Activated CD4-positive, alpha-beta T cell treated with anti-CD3 and anti-CD28 coated beads, Interleukin-2, amount 50 U/mL, for 24 hours (primary cell): ENCODE data around the gene PROK1.

Experiments
- DNase-seq, 2 donors: peaks; one replicate each; pipeline ENCODE4 v3.0.0-alpha.2; 2020; ENCODE audit warnings: low read depth in 1 of 2, low spot score in 1 of 2

PROK1 gene

DNA sequence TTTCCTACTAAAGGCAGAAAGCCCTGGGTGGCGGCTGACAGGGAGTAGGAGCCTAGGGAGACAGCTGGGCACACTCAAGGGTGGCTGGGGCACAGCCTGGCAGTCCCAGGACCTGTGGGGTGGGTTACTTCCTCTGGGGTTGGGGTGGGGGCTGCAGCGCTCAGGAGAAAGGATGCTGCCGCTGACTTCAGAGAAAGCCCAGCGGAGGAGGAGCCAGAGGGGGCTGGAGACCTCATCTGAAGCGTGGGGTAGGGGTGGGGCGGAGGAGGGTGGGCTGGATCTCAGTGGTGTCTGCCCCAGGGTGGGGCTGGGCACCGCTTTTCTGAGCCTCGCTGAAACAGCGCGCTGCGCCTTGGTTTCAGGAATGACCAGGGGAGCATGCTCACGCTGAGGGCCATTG is 37.2 kb downstream of the PROK1 start:
- no peak for DNase-seq

- no peak for DNase-seq
These were observed 37.9 kb downstream of the PROK1 start for GRCh38 chr1:110488867-110489266.

DNA sequence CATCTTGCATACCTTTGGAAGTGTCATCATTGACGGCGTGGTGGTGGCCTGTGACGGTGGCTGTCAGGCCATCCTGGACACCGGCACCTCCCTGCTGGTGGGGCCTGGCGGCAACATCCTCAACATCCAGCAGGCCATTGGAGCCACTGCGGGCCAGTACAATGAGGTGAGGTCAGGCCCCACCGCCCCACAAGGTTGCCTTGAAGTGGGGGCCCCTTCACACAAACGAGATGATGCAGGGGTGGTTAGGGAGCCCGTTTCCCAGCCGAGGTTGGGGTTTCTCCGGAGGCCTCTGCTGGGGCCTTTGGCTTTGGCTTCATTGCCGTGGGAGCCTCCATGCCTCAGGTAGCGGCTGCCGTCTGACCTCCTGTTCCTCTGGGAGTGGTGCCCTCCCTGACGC is 38.5 kb downstream of the PROK1 start:
- DNase-seq, result no peak

DNA sequence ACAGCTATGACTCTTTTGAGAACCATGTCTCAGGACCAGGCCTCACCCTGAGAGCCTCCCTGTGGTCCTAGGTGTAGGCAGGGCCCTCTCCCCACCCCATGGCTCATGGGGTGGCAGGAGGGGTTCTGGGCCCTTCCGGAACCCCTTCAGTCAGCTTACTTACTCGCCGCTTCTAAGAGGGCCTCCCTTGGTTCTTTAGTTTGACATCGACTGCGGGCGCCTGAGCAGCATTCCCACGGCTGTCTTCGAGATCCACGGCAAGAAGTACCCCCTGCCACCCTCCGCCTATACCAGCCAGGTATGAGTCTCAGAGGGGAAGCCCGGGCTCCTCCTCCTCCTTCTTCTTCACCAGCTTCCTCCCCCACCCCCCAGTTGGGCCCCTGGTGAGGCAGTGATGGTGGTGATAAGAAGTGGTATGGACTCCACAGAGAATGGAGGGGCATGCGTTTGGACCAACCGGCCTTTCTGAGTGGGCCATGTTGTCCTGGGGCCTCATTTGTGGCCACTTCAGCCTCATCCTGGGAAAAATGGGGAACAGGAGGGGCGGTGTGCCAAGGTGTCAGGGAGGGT is 39.1 kb downstream of the PROK1 start:
- DNase-seq, result no peak

- DNase-seq, result no peak
These were observed 40.0 kb downstream of the PROK1 start for GRCh38 chr1:110490791-110491451.

DNA sequence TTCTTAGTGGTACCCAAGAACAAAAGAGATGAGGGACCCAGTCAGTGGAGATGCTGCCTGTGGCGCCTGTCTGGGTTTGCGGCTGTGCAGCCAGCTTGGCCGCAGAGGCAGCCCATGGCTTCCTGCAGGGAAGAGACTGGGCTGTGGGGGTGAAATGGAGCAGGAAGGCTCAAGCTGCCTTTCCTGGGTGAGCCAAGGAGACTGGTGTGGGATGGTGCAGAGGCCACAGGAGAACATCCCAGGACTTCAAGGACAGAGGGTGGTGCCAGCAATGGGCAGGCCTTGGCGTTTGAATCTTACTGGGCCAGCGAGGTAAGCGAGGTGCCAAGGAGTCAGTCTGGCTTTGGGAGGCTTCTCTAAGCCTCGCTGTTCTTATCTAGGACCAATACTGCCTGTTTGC is 41.6 kb downstream of the PROK1 start:
- no peak for DNase-seq

- no peak for DNase-seq
These were observed 42.2 kb downstream of the PROK1 start for GRCh38 chr1:110493059-110493699.

GRCh38 chr1:110494036-110494435 is 43.1 kb downstream of the PROK1 start:
- no peak for DNase-seq

DNA sequence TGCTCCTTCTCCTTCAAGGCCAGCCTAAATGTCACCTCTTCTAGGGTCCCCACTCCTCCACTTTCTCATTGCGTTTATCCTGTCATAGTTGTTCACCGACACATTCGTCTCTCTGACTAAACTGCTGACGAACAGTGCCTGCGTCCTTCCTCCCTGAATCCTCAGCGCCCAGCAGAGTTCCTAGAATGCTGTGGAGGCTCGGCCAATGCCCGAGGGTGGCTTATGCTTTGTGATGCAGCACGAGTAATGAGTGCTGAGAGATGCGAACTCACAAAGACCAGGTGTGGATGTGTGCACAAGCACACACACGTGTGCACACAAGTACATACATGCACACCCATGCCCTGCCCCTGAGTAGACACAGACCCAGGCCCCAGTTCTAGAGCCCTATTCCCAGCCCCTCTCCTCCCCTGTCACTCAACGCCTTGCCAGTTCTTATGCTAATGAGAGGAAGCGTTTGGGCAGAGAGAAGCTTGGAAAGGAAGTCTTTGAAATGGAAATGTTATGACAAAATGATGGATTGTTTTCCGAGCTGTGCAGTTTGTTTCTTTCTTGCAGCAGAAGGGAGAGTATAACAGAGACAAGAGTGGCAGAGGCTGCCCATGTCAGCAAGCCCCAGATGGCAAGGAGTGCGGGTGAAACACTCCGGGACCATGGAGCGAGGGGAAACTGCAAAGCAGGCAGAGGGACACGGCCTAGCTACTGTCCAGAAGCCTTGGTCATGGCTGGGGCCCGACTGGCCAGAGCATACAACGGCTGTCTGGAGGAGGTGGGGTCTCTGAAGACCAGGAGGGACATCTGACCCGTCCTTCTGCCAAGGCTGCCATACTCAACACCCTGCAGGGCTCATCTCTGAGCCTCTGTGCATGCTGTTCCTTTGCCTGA is 43.8 kb downstream of the PROK1 start:
- DNase-seq, result no peak

DNA sequence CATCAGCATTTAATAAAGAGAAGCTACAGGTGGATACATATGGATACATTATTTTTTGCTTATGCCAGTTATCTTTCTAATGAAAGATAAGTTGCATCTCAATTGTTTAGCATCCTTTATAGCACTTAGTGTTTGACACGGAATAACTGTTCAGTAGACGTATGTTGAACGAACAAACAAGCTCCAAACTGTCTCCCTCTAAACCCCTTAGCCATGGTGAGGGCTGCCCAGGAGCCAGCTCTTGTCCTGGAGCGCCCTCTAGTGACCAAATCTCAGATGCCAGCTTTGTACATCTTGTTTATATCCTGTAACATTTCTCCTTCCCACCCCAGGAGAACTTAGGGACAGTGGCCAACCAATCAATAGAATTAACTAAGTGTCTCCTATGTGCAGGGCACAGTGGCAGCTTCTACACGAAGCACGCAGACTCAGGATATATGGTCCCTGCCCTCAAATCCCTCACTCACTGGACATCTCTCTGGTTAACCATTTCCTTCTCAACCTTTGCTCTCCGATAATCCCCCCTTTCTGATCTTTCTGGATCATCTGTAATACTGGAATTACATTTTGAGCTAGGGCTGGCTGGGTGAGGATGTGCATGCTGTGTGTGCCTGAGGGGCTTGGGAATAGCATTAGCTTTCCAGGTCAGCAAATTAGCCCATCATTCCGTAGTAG is 45.1 kb downstream of the PROK1 start:
- peak; percentile 47 to 78 for DNase-seq

GRCh38 chr1:110498270-110498669 is 47.3 kb downstream of the PROK1 start:
- no peak for DNase-seq

GRCh38 chr1:110501488-110502132 is 50.7 kb downstream of the PROK1 start:
- no peak for DNase-seq

DNA sequence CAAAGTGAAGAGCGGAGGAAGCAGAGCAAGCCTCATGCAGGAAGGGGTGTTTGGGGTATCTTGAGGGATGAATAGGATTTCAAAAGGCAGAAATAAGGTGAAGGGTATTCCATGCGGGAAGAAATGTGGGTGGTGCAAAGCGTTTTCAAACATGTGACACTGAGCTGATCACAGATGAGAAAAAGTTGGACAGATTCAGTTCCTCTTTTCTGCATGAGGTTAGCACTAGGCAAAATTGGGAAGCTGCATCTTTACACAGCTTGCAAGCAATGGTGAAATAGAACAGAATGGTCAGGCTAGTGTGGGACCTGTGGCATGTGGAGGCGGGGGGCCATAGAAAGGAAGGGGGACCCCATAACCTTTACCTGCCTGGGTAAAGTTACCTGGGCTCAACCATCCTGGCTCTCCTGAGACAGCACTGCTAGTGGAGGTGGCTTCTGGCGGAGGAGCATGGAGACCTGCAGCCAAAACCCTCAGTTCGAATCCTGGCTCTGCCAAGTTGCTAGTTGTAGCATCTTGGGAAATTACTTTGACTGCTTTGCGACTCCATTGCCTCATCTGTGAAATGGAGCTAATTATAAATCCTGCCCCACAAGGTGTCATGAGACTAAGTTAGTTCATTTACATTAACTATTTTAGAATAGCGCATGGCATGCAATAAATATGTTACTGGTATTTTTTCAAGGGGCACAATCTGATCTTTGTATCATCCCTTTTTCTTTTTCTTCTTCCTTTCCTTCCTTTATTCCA is 51.6 kb downstream of the PROK1 start:
- DNase-seq, result no peak

GRCh38 chr1:110503471-110503870 is 52.5 kb downstream of the PROK1 start:
- no peak for DNase-seq

GRCh38 chr1:110504226-110504625 is 53.3 kb downstream of the PROK1 start:
- no peak for DNase-seq

GRCh38 chr1:110505596-110505995 is 54.6 kb downstream of the PROK1 start:
- no peak for DNase-seq

GRCh38 chr1:110506541-110506940 is 55.6 kb downstream of the PROK1 start:
- no peak for DNase-seq
